HS-27A (cell line): ENCODE data around the gene HARS2.
A peak's percentile ranks its signal among the peaks of the same experiment; 100 is the strongest.
"Not testable (repeated sequence)": the region's sequence is repeated elsewhere in the genome, so short reads cannot be mapped to it uniquely, and the experiment has no call there.

Experiments
- DNase-seq: peaks from one replicate; pipeline ENCODE4 v3.0.0-alpha.2; 2012; ENCODE audit warnings: low read depth, missing footprints

Gene HARS2, protein sequence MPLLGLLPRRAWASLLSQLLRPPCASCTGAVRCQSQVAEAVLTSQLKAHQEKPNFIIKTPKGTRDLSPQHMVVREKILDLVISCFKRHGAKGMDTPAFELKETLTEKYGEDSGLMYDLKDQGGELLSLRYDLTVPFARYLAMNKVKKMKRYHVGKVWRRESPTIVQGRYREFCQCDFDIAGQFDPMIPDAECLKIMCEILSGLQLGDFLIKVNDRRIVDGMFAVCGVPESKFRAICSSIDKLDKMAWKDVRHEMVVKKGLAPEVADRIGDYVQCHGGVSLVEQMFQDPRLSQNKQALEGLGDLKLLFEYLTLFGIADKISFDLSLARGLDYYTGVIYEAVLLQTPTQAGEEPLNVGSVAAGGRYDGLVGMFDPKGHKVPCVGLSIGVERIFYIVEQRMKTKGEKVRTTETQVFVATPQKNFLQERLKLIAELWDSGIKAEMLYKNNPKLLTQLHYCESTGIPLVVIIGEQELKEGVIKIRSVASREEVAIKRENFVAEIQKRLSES

DNA sequence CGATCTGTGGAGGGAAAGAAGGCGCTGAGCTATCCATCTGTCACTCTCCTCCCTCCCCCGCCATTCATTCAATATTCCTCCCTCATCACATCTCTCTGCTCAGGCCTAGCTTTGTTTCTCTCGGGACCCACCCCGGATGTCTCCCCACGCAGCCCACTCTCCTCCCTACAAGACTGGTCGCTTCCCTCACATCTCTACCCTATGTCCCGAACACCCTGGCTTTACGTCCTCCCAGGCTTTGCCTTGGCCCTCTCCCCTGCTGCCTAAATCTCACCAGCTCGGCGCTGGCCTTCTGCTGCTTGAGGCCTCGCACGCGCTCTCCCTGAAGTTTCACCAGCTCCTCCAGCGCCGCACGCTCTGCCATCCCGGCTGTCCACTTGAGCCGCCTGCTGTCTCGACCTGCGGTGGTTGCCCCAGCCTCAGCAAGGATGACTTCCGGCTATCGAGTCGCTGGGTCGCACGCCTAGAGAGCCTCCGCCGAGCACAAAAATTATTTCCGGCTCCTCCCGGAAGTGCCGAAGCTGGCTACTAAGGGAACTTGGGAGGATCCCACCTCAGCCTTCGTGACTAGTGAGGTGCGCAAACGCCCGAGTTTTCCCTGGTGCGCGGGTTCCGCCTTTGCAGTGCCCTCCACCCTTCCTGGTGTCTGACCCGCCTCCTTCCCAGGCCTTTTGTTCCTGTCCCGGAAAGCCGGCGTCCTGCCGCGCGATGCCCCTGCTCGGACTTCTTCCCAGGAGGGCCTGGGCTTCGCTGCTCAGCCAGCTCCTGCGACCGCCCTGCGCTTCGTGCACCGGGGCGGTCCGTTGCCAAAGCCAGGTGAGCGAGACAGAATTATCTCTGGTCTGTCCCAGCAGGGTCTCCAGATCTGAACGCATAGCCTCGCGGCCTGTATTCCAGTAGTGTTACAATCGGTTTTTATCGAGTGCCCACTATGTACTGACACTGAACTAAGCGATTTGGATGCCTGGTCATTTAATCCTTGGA is at the start of gene HARS2, which contains the start of gene HARS1:
TSS of gene HARS2 (plus strand) at position 515 of the 984 bp plus-strand sequence. CDS start at position 709, 194 bp downstream.
TSS of gene HARS1 (minus strand) at position 430 of the 984 bp plus-strand sequence. CDS start at position 364, 66 bp downstream.
- DNase-seq: peak; percentile 74

DNA sequence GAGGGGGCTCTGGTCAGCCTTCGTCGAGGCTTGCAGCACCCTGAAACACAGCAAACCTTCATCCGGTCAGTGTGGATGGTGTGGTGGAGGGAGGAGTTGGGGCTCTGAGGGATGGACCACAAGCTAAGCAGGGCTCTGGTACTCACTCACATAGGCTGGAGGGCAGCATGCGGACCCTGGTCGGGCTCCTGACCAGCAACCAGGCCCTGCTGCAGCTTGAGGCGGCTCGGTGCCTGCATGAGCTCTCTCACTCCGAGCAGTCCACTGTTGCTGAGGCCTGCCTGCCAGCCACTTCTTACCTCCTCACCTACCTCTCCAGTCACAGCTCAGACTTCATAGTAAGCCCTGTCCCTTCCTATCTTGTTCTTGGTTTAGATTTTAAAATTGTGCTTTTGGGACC is 49.5 kb upstream of the HARS2 start:
- DNase-seq: no peak

DNA sequence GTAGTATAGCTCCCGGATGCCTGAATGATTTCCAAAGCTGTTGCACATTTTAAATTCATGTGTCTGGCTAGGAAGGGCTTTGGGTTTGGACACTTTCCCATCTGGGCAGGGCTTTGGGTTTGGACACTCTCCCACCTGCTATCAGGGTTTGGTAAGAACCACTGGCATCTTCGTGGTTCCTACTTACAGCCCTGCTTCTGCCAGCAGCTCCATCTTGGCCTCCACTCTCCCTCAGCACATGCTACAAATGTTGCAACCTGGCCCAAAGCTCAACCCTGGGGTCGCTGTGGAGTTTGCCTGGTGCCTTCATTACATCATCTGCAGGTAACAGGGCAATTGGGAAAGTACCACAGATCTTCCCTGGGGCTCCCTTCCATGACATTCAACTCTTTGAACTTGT is 48.5 kb upstream of the HARS2 start:
- DNase-seq: no peak

DNA sequence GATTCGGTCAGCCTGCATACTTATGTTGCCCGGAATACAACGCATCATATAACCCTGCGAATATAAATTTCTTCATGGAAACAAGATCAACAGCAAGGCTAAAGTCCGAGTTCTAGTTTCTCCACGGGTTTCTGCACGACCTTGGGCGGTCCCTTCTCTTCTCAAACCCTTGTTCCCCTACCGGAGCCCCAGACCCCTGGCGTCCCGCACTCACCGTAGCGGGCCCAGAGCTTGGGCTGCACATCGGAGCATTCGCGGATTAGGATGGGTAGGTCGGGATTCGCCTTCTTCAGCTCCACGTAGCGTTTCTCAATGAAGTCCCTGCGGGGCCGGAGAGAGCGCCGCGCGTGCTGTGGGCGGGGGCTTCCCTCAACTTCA is 44.2 kb upstream of the HARS2 start:
- no peak for DNase-seq

DNA sequence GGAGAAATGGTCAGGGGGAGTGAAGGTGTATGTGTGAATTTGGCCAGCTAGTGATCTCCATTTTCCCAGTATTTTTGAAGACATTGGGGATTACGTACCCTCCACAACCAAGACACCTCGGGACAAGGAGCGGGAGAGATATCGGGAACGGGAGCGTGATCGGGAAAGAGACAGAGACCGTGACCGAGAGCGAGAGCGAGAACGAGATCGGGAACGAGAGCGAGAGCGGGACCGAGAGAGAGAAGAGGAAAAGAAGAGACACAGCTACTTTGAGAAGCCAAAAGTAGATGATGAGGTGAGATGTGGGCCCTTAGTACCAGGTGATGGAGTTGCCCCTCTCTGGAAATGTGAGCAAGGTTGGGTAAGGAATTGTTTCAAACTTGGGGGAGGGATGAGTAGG is 32.4 kb upstream of the HARS2 start:
- no peak for DNase-seq

DNA sequence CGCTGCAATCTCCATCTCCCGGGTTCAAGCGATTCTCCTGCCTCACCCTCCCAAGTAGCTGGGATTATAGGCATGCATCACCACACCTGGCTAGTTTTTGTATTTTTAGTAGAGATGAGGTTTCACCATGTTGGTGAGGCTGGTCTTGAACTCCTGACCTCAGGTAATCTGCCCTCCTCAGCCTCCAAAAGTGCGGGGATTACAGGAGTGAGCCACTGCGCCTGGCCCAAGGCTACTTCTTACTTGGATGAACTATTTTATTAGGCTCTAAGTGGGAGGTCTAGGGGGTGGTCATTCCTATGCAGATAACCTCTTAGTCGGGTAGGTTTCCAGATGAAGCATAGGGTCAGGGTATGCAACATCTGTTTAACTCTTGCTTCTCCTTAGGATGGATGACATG is 30.9 kb upstream of the HARS2 start:
- DNase-seq: not testable (repeated sequence)

DNA sequence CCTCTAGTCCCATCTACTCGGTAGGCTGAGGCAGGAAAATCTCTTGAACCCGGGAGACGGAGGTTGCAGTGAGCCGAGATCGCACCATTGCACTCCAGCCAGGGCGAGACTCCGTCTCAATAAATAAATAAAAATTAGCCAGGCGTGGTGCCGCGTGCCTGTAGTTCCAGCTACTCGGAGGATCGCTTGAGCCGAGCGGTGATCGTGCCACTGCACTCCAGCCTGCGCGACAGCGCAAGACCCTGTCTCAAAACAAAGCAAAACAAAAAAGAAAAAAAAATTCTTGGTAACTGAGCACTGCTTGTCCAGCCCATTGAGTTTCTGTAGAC is 27.3 kb upstream of the HARS2 start:
- DNase-seq: no peak

DNA sequence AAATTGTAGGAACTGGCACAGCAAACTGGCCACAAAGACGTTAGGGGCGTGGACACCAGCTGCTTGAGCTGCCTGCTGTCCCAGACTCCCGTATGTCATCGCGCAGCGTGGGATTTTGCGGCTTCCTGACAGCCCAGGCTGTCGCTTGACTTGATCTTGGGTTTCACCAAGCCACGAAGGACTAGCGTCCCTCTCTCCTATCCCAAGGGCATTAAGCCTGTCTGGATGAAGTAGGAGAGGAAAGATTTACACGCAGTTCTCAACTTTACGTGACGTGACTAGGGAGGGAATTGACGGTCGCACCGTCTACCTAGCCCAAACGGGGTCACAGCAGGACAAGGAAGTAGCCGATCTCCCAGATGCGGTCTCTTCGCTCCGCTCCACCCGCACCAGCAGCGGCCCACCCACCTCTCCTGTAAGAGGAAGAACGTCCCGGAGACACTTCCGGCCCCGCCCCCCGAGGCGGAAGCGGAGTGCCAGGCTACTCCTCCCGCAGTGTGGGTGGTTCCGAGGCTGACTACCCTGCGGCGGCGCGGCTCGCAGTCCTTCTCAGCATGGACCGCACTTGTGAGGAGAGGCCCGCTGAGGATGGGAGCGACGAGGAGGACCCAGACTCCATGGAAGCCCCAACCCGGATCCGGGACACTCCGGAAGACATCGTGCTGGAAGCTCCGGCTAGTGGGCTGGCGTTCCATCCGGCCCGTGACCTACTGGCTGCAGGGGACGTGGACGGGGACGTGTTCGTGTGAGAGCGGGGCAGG is 26.7 kb upstream of the HARS2 start, which contains the start of gene WDR55:
TSS of gene WDR55 (plus strand) at position 546 of the 761 bp plus-strand sequence. CDS start at position 555, 9 bp downstream.
- DNase-seq: peak; percentile 54

DNA sequence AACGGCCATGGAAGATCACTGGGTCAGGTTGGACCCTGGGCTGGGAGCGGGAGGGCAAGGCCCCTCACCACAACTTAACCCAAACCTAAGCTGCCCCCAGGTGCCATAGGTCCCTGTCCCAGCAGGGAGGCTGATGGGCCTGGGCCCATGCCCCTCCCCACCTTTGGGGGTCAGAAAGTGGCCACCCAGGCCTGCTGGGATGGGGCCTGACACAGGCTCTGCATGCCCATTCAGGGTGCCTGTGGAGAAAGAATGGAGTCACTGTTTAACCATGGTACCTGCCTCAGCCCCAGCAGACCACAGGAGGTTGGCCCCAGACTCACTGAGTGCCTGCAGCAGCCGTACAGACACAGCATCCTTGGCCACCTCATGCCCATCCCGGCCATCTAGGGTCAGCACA is 20.2 kb upstream of the HARS2 start:
- DNase-seq: not testable (repeated sequence)

DNA sequence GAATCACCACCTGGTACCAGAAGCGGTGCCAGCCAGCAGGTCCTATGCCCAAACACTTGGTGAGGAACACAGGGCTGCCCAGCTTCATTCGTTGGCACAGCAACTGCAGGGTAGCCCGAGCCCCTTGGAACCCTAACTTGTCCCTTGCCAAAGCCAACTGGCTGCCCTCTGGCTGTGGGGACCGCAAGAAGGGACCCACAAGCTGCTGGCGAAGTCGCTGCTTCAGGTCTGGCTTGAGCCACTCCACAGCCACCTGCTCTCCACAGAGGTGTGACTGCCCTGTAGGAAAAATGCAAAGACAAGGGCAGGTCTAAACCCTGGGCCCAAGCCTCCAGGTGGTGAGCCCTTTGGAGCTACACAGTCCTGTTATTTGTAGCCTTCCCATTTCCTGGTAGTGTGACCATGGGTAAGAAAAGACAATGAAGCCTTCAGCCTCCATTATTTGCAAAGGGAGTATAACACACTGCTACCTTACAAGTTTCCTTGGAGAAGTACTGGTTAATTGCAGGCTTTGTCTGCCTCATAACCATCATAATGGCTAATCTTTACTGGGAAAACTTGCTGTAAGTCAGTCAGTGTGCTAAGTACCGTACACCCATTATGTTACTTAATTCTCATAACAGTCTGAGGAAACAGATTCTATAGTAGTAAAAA is 19.7 kb upstream of the HARS2 start:
- DNase-seq: no peak

DNA sequence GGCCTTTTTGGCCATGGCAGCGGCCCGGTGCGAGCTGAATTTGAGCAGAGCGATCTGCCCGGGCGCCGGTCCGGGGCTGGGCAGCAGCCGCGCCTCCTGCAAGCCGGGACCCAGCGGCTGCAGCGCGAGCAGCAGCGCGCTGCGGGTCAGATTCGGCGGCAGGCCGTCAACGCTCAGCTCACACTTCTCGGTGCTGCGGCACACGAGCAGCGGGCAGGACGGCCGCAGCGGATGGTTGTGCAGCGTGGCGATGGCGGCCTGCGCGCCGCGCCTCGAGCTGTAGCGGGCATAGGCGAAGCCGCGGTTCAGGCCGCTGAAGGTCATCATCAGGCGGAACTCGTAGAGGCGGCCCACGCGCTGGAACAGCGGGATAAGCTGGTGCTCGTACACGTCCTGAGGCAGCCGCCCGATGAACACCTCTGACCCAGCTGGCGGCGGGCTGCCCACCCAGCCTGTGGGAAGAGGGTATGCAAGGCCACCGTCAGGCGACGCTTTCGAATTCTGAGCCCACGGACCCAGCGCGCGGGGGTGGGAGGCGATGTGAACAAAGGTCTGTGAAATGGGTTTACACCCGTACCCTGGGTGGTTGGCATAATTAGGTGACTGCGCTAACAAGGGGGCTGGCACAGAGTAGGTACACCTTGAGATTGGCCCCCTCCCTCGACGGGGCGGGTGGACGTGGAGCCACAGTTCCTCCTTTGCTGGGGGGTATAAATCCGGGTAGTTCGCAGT is 18.6 kb upstream of the HARS2 start:
- DNase-seq: no peak

DNA sequence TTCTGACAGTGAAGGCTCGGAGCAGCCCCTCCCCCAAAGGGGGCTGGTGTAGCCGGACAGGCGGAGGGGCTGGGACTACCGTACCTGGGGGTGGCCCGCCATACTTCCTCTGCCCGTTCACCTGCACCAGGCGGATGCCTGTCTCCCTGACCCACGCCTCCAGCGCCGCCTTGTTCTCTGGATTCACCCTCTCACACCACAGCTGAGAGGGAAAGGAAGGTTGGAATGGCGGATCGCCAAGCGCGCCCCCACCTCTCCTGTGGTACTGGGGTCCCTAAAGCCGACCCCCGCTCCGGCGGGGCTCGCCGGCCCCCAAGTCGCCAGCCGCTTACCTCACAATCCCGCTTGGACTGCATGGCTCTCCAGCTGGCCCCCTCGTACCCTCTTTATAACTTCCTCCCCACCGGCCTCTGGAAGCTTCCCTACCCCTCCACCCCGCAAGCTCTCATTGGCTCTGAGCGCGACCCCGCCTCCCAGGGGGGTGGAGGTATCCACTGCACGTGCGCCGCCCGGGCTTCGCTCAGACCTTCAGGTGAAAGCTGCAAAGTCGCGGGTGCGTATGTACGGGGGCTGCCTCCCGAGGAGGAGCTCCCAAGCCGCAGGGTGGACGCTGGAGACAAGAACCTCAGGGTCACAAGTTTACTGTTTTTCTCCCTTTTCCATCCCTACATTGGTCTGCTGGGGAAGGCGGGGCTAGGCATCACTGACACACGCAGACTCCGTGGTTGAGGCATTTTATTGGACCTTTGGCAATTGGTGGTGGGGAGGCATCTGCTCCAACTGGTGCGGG is 17.9 kb upstream of the HARS2 start, which contains the start of gene DND1:
TSS of gene DND1 (minus strand) at position 390 of the 790 bp plus-strand sequence. CDS start at position 356, 34 bp downstream.
- no peak for DNase-seq

DNA sequence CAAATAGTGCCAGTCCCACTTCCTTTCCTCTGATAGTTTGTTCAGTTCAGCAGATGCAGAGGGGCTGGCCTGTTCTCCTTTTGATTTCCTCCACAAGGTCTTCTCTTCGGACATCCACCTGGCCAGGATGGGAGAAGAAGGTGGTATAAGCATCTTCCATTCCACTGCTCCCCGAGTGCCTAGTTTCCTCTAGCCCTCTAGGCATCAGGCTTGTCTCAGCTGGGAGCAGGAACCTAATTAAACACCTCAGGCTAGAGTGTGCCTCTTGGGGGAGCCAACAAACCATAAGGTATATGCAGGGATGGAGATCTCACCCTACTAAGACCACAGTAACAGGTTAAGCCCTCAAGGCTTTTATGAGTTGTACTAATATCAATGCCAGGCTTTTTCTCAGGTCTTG is 17.0 kb upstream of the HARS2 start:
- DNase-seq: no peak

DNA sequence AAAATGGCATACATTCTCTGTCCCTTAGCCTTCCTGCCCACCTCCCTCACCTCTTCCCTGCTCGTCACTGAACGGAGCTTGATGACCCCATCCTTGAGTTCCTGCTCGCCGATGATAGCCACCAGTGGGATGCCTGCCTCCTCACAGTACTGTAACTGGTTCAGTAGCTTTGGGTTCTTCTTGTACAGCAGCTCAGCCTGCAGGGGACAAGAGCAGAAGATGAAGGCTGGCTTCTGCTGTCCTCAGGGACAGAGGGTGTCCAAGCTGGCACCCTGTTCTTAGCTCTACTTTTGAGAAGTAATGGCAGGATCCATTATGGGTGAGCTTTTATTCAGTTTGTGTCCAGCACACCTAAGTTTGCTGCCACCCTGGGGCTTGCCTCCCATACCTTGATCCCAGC is 16.6 kb upstream of the HARS2 start:
- no peak for DNase-seq

DNA sequence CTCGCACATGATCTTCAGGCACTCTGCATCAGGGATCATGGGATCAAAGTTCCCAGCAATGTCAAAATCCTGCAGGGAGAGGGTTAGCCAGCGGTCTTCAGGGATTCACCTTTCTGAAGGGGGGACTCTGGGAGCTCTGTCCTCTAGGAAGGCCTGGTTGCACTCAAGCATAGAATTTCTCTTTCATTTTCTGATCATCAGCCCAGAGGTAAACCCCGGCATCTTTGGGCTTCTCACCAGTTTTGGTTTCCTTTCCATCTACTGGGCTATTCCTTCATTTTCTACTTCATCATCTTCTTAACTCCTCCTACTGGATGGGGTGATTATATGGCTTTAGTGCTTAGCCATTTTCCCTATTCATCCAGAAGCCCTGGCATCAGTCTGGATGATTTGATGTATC is 13.3 kb upstream of the HARS2 start:
- no peak for DNase-seq

DNA sequence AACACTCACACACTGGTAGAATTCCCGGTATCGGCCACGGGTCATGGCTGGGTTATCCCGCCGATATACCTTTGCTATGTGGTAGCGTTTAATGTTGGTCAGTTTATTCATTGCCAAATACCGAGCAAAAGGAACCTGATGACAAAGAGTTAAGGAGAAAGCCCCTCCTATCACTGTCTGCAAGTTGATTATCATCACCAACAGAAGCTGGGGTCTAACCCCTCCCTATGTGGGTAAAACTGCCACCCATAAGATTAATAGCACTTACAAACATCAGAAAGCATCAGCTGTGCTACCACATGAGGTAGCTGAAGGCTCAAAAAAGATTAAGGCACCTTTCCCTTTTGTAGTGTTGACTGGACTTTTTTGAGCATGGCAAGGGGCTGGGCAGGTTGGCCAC is 12.3 kb upstream of the HARS2 start:
- no peak for DNase-seq

DNA sequence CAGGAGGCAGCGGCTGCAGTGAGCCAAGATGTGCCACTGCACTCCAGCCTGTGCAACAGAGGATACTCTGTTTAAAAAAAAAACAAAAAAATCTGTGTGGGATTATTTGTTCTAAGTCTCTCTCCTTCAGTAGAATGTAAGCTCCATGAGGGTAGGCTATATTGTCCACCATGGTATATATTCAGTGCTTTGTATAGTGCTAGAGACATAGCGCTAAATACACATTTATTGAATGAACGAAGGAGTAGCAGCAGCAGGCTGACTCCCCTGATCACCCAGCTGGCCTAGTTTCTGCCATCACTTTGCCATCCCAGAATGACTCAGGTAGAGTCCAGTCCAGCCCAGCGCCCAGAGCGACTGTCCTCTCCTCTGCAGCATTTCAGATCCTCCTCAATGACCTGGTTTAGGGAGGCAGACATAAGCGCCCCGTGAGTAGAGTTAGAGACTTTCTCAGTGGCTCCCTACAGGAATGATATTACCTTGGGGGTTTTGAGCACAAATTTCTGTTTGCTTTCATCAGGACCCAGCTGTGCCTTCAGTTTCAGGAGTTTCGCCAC is 801 bp upstream of the HARS2 start:
- DNase-seq: no peak

DNA sequence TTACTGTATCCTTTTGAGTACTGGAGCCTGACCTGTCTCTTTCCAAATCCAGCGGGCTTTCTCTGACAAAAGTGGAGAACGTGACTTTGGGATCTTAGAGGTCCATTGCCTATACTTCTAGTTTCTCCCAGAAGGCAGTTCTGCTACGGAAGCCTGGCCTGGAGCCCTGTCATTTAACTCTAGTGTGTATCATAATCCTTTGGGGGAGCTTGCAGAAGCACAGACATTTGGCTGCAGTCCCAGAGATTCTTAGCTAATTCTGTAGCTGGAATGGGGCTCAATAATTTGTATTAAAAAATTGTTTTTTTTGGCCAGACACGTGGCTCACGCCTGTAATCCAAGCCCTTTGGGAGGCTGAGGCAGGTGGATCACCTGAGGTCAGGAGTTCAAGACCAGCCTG is 3.0 kb downstream of the HARS2 start:
- DNase-seq: no peak

DNA sequence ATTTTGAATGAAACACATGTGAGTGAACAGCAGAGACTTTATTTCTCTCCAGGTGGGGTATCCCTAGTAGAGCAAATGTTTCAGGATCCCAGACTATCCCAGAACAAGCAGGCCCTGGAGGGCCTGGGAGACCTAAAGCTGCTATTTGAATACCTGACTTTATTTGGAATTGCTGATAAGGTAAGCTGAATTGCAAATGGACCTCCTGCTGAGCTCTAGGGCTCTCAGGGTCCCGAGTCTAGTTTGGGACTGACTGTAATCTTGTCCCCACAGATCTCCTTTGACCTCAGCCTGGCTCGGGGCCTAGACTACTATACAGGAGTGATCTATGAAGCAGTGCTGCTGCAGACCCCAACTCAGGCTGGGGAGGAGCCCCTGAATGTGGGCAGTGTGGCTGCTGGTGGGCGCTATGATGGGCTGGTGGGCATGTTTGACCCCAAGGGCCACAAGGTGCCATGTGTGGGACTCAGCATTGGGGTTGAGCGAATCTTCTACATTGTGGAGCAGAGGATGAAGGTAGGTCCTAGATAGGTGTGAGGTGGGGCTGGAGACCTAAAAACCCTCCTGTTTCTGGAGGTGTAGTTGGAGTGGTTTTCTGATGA is 5.7 kb downstream of the HARS2 start:
- DNase-seq: no peak
